SU-DHL-6 (cell line): ENCODE measurements around the gene ARHGAP10.

Experiments used
- H2AFZ ChIP-seq: fragments of 200-600 bp; sonication (generic); 2 replicates; pipeline ENCODE4 v1.6.1; 2014; ENCODE audit warnings: low read depth, mild to moderate bottlenecking, moderate library complexity, mixed read lengths, antibody characterized with exemption, low read length; ENCODE audit not compliant: severe bottlenecking
- H3F3A ChIP-seq: fragments of 200-600 bp; shearing (Covaris generic); 2 replicates; pipeline ENCODE4 v1.6.0; 2016; ENCODE audit warnings: antibody characterized with exemption, mild to moderate bottlenecking; ENCODE audit not compliant: insufficient read depth
- H3K27ac ChIP-seq: fragments of 200-600 bp; sonication (generic); 2 replicates; pipeline ENCODE4 v1.5.1; 2016; ENCODE audit warnings: low read depth, mild to moderate bottlenecking, low read length, moderate library complexity, mixed read lengths
- H3K27me3 ChIP-seq: fragments of 200-600 bp; sonication (generic), shearing (Covaris generic); 2 replicates; pipeline ENCODE4 v1.6.0; 2014; ENCODE audit warnings: mild to moderate bottlenecking, low read length
- H3K36me3 ChIP-seq: fragments of 200-600 bp; sonication (generic); 2 replicates; pipeline ENCODE4 v1.6.1; 2014; ENCODE audit warnings: mild to moderate bottlenecking, low read length, mixed read lengths
- H3K4me2 ChIP-seq: fragments of 300-600, 200-600 bp; shearing (Covaris generic), sonication (generic); 2 replicates; pipeline ENCODE4 v1.6.0; 2014; ENCODE audit warnings: low read length, low read depth, mild to moderate bottlenecking; ENCODE audit not compliant: poor library complexity, severe bottlenecking
- H3K4me3 ChIP-seq: fragments of 200-600 bp; sonication (generic); 2 replicates; pipeline ENCODE4 v1.5.1; 2014; ENCODE audit warnings: antibody characterized with exemption, low read length, mild to moderate bottlenecking, mixed read lengths; ENCODE audit not compliant: insufficient read depth, poor library complexity, severe bottlenecking
- H3K79me2 ChIP-seq: fragments of 200-600 bp; sonication (generic); 2 replicates; pipeline ENCODE4 v1.6.1; 2014; ENCODE audit warnings: mild to moderate bottlenecking, low read length, moderate library complexity; ENCODE audit not compliant: insufficient read depth
- H3K9ac ChIP-seq: fragments of 200-600 bp; sonication (generic); 2 replicates; pipeline ENCODE4 v1.7.0; 2014; ENCODE audit warnings: mild to moderate bottlenecking, low read length
- H3K9me2 ChIP-seq: fragments of 200-600 bp; sonication (generic); replicated peaks from 2 replicates; pipeline ENCODE4 v1.6.1; 2014; ENCODE audit warnings: low read length; ENCODE audit not compliant: insufficient read depth
- H3K9me3 ChIP-seq: fragments of 200-600 bp; sonication (generic); 2 replicates; pipeline ENCODE4 v1.6.1; 2014; ENCODE audit warnings: low read length, mixed read lengths; ENCODE audit not compliant: insufficient read depth
- H4K20me1 ChIP-seq: fragments of 200-600 bp; sonication (generic); 2 replicates; pipeline ENCODE4 v1.6.1; 2014; ENCODE audit warnings: low read depth, mild to moderate bottlenecking, antibody characterized with exemption, low read length, moderate library complexity, mixed read lengths
- CTCF ChIP-seq: fragments of 200-600 bp; sonication (generic); IDR thresholded peaks from one replicate; pipeline ENCODE4 v1.5.1; 2017; ENCODE audit warnings: antibody characterized with exemption, mild to moderate bottlenecking, low read length, moderate library complexity; ENCODE audit not compliant: insufficient read depth, poor library complexity, severe bottlenecking
- EZH2phosphoT487 ChIP-seq: fragments of 200-600 bp; sonication (generic), shearing (Covaris generic); conservative IDR thresholded peaks from 2 replicates; pipeline ENCODE4 v1.6.1; 2018; ENCODE audit warnings: mild to moderate bottlenecking, antibody characterized with exemption, low read length, moderate library complexity, mixed read lengths

The ARHGAP10 gene

GRCh38 chr4:147731580-147732517 is at the start of gene ARHGAP10:
ARHGAP10 (plus strand) TSS chr4:147732088; CDS start chr4:147732302, 214 bp downstream.
- H3K9ac ChIP-seq: peak within 1 kb of the TSS; percentile 63
- TF ChIP-seq CTCF (no peak), EZH2phosphoT487 (no peak)
- peak within 1 kb of the TSS; percentile 56 for H3K4me3 ChIP-seq
- H3K79me2 ChIP-seq: no peaks in the 10 kb centered on the region
- H3K9me3 ChIP-seq: no peaks in the 10 kb centered on the region
- H3K4me2 ChIP-seq: peak within 1 kb of the TSS; percentile 88
- H4K20me1 ChIP-seq: no peaks in the 10 kb centered on the region
- no peak within 1 kb of the TSS for H3K27ac ChIP-seq
- no peaks in the 10 kb centered on the region for H3K27me3 ChIP-seq
- H2AFZ ChIP-seq: peak within 1 kb of the TSS; percentile 99
- no peaks in the 10 kb centered on the region for H3K36me3 ChIP-seq
- H3K9me2 ChIP-seq: no peaks in the 10 kb centered on the region
- no peaks in the 10 kb centered on the region for H3F3A ChIP-seq

- peaks cover 44% of the 10 kb centered on the region for H3K79me2 ChIP-seq
- no peaks in the 10 kb centered on the region for H3K9me3 ChIP-seq
- peak overlapping the region; percentile 100 for H3K4me2 ChIP-seq
- H3F3A ChIP-seq: no peaks in the 10 kb centered on the region
- H3K9me2 ChIP-seq: no peaks in the 10 kb centered on the region
- H4K20me1 ChIP-seq: no peaks in the 10 kb centered on the region
- H3K4me3 ChIP-seq: peak overlapping the region; percentile 87
- H3K36me3 ChIP-seq: no peaks in the 10 kb centered on the region; the same call in 1 of the 2 replicates
- peak overlapping the region; percentile 100 for H2AFZ ChIP-seq
- no peak for TF ChIP-seq CTCF
- TF ChIP-seq EZH2phosphoT487: no peak
- peak overlapping the region; percentile 72 for H3K9ac ChIP-seq
- 0 out of 2 replicates have a peak overlapping the region, but pooled peaks have one; percentile 84 for H3K27ac ChIP-seq
- H3K27me3 ChIP-seq: no peaks in the 10 kb centered on the region
Measured at GRCh38 chr4:147682755-147683154, 49.1 kb upstream of the ARHGAP10 start.

- Histone ChIP-seq H3K27me3 (no peaks in the 10 kb centered on the region), H3K4me3 (peak overlapping the region; percentile 87), H4K20me1 (no peaks in the 10 kb centered on the region), H3K9me3 (no peaks in the 10 kb centered on the region), H3K36me3 (no peaks in the 10 kb centered on the region; the same call in 1 of the 2 replicates), H3K79me2 (peaks cover 40% of the 10 kb centered on the region), H3K4me2 (peak overlapping the region; percentile 100), H3F3A (no peaks in the 10 kb centered on the region), H3K9me2 (no peaks in the 10 kb centered on the region), H3K27ac (peak overlapping the region; percentile 84), H2AFZ (peak overlapping the region; percentile 100), H3K9ac (peak overlapping the region; percentile 72)
- no peak for TF ChIP-seq CTCF
- no peak for TF ChIP-seq EZH2phosphoT487
Measured at GRCh38 chr4:147683188-147683591, 48.7 kb upstream of the ARHGAP10 start.
